Duodenal mucosa (tissue), 2 donors: ENCODE measurements around the gene DCUN1D3.

Source experiments
- H3K27ac ChIP-seq: one replicate; pipeline ENCODE4 v1.7.0; 2013; ENCODE audit warnings: low read depth, low read length
- H3K27me3 ChIP-seq, 2 donors: one replicate each; pipeline ENCODE4 v1.7.0; 2013; ENCODE audit warnings: low read length in 2 of 2, control low read depth in 1 of 2; ENCODE audit not compliant: insufficient read depth in 2 of 2, control insufficient read depth in 1 of 2
- H3K36me3 ChIP-seq, 2 donors: one replicate each; pipeline ENCODE4 v1.7.0; 2013; ENCODE audit warnings: low read length in 2 of 2, control low read depth in 1 of 2; ENCODE audit not compliant: insufficient read depth in 2 of 2, control insufficient read depth in 1 of 2
- H3K4me1 ChIP-seq, 2 donors: one replicate each; pipeline ENCODE4 v1.7.0; 2013; ENCODE audit warnings: low read length in 2 of 2, control low read depth in 1 of 2; ENCODE audit not compliant: insufficient read depth in 2 of 2, control insufficient read depth in 1 of 2
- H3K4me3 ChIP-seq, 2 donors: one replicate each; pipeline ENCODE4 v1.7.0; 2013; ENCODE audit warnings: low read length in 2 of 2, low read depth in 1 of 2
- H3K9ac ChIP-seq, 2 donors: one replicate each; pipeline ENCODE4 v1.7.0; 2013; ENCODE audit warnings: low read length in 2 of 2, low read depth in 1 of 2
- H3K9me3 ChIP-seq, 2 donors: one replicate each; pipeline ENCODE4 v1.7.0; 2013; ENCODE audit warnings: low read length in 2 of 2, control low read depth in 1 of 2; ENCODE audit not compliant: control insufficient read depth in 1 of 2

The DCUN1D3 gene

DNA sequence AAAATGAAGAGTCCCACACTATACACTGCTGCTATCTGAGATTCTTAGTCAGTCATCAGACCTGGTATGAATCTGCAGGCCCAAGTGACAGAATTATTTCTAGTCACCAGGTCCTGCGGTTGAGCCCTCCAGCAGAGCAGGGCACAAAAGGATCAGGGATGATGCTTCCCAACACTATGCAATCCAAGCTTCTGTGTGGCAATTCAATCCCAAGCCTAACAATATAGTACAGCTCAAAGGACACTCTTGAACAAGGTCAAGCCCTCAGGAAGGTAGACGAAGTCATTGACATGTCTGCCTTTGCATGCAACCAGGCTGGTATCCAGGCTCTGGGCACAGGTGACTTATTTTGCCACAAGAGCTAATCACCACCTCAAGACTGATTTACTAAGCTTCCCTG lies 5.8 kb downstream of the DCUN1D3 start:
- Histone ChIP-seq H3K4me3 (no peak overlapping the region), H3K9ac (no peak overlapping the region), H3K27ac (no peak overlapping the region), H3K36me3 (peaks cover 5 to 24% of the 10 kb centered on the region in 2 donors), H3K27me3 (no peaks in the 10 kb centered on the region), H3K4me1 (peaks cover 20 to 23% of the 10 kb centered on the region in 2 donors), H3K9me3 (no peaks in the 10 kb centered on the region)

- Histone ChIP-seq H3K4me1 (peaks cover 9 to 13% of the 10 kb centered on the region in 2 donors), H3K27ac (no peak overlapping the region), H3K27me3 (no peaks in the 10 kb centered on the region), H3K4me3 (peak overlapping the region in 1 of 2 donors; percentile 8), H3K36me3 (peaks cover 5 to 9% of the 10 kb centered on the region in 2 donors), H3K9ac (no peak overlapping the region), H3K9me3 (no peaks in the 10 kb centered on the region)
Measured at GRCh38 chr16:20889625-20890275, 10.4 kb downstream of the DCUN1D3 start.

- Histone ChIP-seq H3K9ac (no peak overlapping the region), H3K4me3 (no peak overlapping the region), H3K27me3 (no peaks in the 10 kb centered on the region), H3K9me3 (no peaks in the 10 kb centered on the region), H3K4me1 (peaks cover 13 to 20% of the 10 kb centered on the region in 2 donors), H3K36me3 (peaks cover 0 to 2% of the 10 kb centered on the region in 2 donors), H3K27ac (no peak overlapping the region)
Measured at GRCh38 chr16:20887207-20887606, 13.0 kb downstream of the DCUN1D3 start.

DNA sequence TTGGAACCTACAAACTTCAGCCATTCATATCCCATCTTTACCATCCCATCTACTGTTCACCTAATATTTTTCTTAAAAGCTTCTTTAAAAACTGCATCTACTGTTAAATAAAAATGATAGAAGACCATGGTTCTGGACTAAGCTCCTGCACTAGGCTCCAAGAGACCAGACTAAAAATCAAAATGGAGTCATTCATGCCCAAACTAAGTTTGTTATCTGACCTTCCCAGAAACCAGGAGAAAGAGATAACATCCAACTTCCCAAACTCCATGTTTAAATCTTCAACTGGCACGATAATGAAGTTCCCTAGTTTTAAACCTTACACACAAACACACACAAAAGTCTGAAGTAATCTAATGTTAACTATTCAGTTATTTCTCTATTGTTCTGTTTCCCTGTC lies 13.8 kb downstream of the DCUN1D3 start:
- Histone ChIP-seq H3K9ac (no peak overlapping the region), H3K9me3 (no peaks in the 10 kb centered on the region), H3K4me3 (no peak overlapping the region), H3K4me1 (peaks cover 13 to 23% of the 10 kb centered on the region in 2 donors), H3K27me3 (no peaks in the 10 kb centered on the region), H3K27ac (no peak overlapping the region), H3K36me3 (no peaks in the 10 kb centered on the region)

GRCh38 chr16:20884240-20884556 lies 16.0 kb downstream of the DCUN1D3 start:
- H3K27ac ChIP-seq, result no peak overlapping the region
- no peak overlapping the region for H3K4me3 ChIP-seq

GRCh38 chr16:20883554-20884239 lies 16.5 kb downstream of the DCUN1D3 start:
- no peak overlapping the region for H3K9ac ChIP-seq
- H3K9me3 ChIP-seq, result no peaks in the 10 kb centered on the region
- no peaks in the 10 kb centered on the region for H3K36me3 ChIP-seq
- no peaks in the 10 kb centered on the region for H3K27me3 ChIP-seq
- no peak overlapping the region for H3K4me3 ChIP-seq
- no peak overlapping the region for H3K27ac ChIP-seq
- peaks cover 5 to 38% of the 10 kb centered on the region in 2 donors for H3K4me1 ChIP-seq

More at GRCh38 chr16:20884240-20884556, 16.0 kb downstream of the DCUN1D3 start:
- Histone ChIP-seq H3K4me1 (peaks cover 5 to 33% of the 10 kb centered on the region in 2 donors), H3K36me3 (no peaks in the 10 kb centered on the region), H3K27me3 (no peaks in the 10 kb centered on the region), H3K9ac (no peak overlapping the region), H3K9me3 (no peaks in the 10 kb centered on the region)

GRCh38 chr16:20881503-20881878 lies 18.7 kb downstream of the DCUN1D3 start:
- no peaks in the 10 kb centered on the region for H3K36me3 ChIP-seq
- H3K27me3 ChIP-seq, result no peaks in the 10 kb centered on the region
- no peak overlapping the region for H3K9ac ChIP-seq
- no peak overlapping the region for H3K27ac ChIP-seq
- H3K4me1 ChIP-seq, result peaks cover 0 to 35% of the 10 kb centered on the region in 2 donors
- no peak overlapping the region for H3K4me3 ChIP-seq
- H3K9me3 ChIP-seq, result no peaks in the 10 kb centered on the region

GRCh38 chr16:20880867-20881502 lies 19.2 kb downstream of the DCUN1D3 start:
- H3K9ac ChIP-seq, result no peak overlapping the region
- peaks cover 0 to 35% of the 10 kb centered on the region in 2 donors for H3K4me1 ChIP-seq
- no peak overlapping the region for H3K4me3 ChIP-seq
- no peak overlapping the region for H3K27ac ChIP-seq
- H3K36me3 ChIP-seq, result no peaks in the 10 kb centered on the region
- H3K27me3 ChIP-seq, result no peaks in the 10 kb centered on the region
- H3K9me3 ChIP-seq, result no peaks in the 10 kb centered on the region

GRCh38 chr16:20879175-20880040 lies 20.8 kb downstream of the DCUN1D3 start:
- Histone ChIP-seq H3K36me3 (no peaks in the 10 kb centered on the region), H3K9ac (no peak overlapping the region), H3K9me3 (no peaks in the 10 kb centered on the region), H3K4me3 (no peak overlapping the region), H3K4me1 (peaks cover 6 to 40% of the 10 kb centered on the region in 2 donors), H3K27me3 (no peaks in the 10 kb centered on the region), H3K27ac (peak overlapping the region; percentile 1)
